HT1080 (cell line): ENCODE data around the gene RUBCNL. TPM values are rescaled to one million over a fixed set of nuclear protein-coding genes. Genes with fewer than 3 reads are reported as not detected.
"Not testable (repeated sequence)": the region's sequence is repeated elsewhere in the genome, so short reads cannot be mapped to it uniquely, and the experiment has no call there.

Source experiments
- DNase-seq: peaks from one replicate; pipeline ENCODE4 v3.0.0-alpha.2; 2015; ENCODE audit warnings: low read depth
- polyA plus RNA-seq, 2 experiments: library from polyadenylated mRNA; depleted of rRNA; stranded (reverse); fragments of >200 nt; gene quantifications; 2 replicates each; pipeline ENCODE4 v1.2.3, GENCODE V29; 2015
- total RNA-seq: library from RNA; depleted of rRNA; stranded (reverse); fragments of >200 nt; shearing (Covaris generic); gene quantifications from 2 replicates; pipeline ENCODE4 v1.2.3, GENCODE V29; 2014; rRNA removed

The RUBCNL gene
- 0.11 TPM in 1 of 2 replicates, not detected in the other for total RNA-seq
- 0.07 and 0.13 TPM in 2 replicates for polyA plus RNA-seq (2015; cell fraction: cytosol; rRNA removed)
- not detected in 2 replicates for polyA plus RNA-seq (2015; cell fraction: nucleus; rRNA removed)

GRCh38 chr13:46387064-46387851 is at the start of gene RUBCNL:
TSS of gene RUBCNL (minus strand) at chr13:46387252. CDS start at chr13:46372475, 14,777 bp downstream.
- DNase-seq: peak; percentile 44

DNA sequence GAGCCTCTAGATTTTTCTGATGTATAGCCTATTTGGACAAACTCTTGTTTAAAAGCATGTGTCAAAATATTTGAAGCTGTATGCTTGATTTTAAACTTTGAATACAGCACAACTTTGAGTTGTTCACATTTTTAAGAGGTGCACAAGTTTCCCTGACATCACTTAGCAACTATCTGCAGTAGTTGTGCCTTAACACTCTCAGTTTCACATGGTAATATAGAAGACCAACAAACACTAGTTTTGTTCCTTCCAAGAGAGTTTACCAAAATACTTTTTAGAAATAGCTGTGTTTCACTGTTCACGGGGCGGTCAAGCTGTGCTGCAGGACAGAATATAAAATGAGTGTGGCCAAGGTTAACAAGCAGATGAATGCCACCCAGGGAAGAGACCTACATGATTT is 42.5 kb upstream of the RUBCNL start:
- not testable (repeated sequence) for DNase-seq

DNA sequence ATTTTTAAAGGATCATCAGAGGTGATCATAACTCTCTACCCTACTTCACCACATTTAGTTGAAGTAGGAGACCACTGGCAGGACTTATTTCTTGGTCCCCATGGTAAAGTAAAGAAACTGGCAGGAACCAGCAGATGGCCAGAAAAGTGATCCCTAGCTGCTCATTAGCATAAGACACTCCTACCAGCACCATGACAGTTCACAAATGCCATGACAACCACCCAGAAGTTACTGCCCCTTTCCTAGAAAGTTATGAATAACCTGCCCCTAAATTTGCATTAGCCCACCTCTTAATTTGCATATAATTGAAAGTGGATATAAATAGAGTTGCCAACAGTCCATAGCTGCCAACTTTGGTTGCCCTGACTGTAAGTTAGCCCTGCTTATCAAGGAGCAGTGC is 18.4 kb upstream of the RUBCNL start:
- no peak for DNase-seq

- DNase-seq: no peak
These were observed 17.7 kb upstream of the RUBCNL start for GRCh38 chr13:46404733-46405100.

- no peak for DNase-seq
These were observed 17.0 kb upstream of the RUBCNL start for GRCh38 chr13:46403851-46404732.

DNA sequence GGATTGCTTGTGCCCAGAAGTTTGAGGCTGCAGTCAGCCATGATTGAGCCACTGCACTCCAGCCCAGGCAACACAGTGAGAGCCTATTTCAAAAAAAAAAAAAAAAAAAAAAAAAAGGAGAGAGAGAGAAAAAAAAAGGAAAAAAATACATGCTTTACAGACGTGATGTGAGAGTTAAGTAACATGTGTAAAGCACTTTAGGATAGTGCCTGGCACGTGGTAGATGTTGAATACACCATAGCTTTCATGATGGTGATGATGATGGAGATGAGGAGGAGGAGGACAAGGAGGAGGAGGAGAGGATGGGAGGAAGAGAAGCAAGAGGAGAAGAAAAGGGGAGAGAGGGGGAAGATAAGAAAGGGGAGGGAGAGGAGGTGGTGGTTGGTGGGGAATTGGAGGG is 15.1 kb upstream of the RUBCNL start:
- no peak for DNase-seq

GRCh38 chr13:46401432-46401831 is 14.4 kb upstream of the RUBCNL start:
- no peak for DNase-seq

DNA sequence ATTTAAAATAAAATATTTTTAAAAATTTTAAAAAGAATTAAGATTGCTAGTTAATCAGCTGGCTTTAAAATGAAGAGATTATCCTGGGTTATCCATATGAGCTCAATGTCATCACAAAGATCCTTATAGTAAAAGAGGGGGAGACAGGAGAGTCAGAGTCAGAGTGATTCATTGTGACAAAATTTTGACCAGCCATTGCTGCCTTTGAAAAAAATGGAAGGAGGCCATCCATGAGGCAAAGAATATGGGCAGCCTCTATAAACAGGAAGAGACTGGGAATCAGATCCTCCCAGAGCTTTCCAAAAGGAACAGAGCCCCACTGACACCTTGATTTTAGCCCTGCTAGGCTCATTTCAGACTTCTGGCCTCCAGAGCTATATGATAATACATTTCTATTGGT is 9.3 kb upstream of the RUBCNL start:
- peak; percentile 37 for DNase-seq

DNA sequence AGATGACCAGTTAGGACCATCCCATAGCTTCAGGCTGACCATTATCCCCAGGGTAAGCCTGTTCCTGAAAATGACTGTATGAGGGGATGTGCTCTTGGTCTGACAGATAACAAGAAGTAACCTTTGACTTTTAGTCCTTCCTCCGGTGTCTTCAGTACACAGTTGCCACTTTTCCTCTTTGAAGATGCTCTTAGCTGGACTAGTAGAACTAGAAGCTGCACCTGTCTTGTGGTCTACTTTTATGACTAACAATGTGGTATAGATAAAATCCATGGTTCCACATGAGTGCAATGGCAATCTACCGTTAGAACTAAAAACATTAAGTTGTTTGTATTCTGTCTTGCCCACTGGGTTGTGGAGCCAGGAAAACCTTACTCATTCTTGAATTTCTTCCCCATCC is 5.9 kb upstream of the RUBCNL start:
- no peak for DNase-seq

GRCh38 chr13:46389457-46390451 is 2.7 kb upstream of the RUBCNL start:
- DNase-seq: peak; percentile 52

- DNase-seq: no peak
These were observed 1.8 kb upstream of the RUBCNL start for GRCh38 chr13:46388846-46389245.

DNA sequence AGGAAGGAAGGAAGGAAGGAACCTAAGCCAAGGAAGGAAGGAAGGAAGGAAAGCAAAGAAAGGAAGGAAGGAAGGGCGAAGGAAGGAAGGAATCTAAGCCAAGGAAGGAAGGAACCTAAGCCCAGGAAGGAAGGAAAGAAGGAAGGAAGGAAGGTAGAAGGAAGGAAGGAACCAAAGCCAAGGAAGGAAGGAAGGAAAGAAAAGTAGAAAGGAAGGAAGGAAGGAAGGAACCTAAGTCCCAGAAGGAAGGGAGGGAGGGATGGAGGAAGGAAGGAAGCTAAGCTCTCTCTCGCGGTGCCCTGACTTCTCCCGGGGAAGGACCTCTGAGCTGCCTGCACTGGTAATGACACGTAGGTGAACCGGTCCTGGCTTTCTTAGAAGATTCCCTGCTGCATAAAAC is 1.3 kb upstream of the RUBCNL start:
- no peak for DNase-seq

DNA sequence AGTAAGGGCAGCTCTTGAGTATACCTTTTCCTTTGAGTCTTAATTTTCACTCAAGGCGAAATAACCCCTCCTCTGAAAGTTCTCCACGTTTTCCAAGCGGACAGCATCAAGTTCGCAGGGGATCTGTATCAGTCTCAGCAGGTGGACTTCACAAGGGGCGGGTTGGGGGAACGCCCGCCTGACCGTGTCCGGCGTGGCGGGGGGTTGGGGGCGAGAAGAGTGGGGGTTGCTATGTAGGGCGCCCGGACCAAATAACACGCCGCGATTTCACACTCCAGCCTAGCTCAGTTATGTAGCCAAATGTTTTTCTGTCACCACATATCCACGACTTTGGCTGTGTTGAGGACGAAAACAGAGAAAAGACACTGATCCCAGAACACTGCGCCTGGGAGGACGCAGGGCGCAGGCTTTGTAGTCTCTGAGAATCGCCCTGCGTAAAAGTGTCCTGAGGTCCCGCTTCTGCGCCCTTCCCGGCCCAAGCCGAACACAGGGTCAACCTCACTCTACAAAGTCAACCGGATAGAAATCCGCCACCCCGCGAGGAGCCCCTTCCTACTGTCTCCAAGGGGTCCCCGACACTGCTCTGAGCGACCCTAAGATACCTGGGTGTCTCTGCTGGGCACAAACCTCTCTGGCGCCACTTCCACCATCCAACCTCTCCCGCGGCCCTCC is 524 bp downstream of the RUBCNL start:
- DNase-seq: no peak

GRCh38 chr13:46385946-46386345 is 1.1 kb downstream of the RUBCNL start:
- DNase-seq: no peak

DNA sequence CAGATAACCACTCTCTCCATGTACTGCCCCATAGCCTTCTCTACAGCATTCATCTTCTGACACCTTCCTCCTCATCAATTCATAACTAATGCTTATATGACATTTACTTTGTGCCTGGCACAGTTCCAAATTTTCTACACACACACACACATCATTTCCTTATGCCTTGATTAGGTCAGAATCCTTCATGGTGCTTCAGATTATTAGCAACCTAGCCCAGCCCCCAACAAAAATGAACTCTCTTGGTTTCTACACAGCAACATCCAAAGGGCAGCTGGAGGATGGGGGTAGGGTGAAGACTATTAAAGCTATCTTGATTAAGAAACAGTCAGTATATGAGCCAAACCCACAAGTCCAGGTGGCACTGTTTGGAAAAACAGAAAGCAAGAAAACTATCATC is 3.7 kb downstream of the RUBCNL start:
- no peak for DNase-seq

DNA sequence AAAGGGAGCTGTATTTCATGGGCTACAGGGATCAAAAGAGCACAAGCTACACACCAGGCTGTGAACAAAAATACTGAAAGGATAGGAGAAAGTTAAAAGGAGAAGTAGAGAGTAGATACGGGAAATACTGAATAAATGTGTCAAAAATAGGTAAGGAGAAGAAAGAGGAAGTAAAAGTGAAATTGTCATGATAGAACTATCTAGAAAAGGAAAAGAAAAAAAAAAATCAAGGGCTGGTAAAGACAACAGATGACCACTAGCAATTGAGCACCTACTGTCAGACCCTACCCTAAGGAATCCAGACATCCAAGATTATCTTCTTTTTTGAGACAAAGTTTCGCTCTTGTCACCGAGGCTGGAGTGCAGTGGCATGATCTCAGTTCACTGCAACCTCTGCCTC is 4.8 kb downstream of the RUBCNL start:
- no peak for DNase-seq

DNA sequence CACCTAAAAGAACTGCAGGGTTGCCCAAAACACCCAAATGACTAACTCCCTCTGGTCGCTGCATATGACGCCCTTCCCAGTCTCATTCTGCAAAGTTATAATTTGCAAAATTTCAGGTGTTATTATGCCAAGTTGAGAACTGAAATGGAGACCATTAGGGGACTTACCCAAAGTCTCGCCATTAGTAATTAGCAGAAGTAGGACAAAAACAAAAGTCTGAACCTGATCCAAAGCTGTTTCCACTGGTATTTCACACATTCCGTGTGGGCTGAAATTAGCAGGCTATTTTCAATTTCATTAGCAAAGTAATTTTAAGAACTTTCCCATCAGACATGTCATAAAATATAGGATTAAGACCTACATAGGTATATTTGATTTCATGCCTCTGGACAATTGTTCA is 6.8 kb downstream of the RUBCNL start:
- DNase-seq: no peak

DNA sequence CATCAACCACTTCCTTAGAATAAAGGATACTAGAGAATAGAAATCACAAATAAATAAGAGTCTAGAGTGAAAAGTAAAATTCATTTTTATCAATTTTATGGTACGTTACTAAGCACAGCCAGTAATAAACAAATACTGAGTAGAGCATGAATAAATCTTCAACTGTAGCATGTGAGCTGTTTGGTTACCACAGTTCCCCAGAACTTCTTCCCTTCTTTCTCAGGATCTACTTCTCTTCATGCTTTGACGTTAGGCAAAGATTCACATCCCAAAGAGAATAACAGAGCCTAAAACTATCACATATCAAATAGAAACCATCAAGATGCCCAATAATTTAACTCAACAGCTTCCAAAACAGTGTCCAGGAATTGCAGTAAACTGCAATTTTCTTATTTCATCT is 7.4 kb downstream of the RUBCNL start:
- DNase-seq: no peak

GRCh38 chr13:46378411-46378810 is 8.6 kb downstream of the RUBCNL start:
- no peak for DNase-seq

DNA sequence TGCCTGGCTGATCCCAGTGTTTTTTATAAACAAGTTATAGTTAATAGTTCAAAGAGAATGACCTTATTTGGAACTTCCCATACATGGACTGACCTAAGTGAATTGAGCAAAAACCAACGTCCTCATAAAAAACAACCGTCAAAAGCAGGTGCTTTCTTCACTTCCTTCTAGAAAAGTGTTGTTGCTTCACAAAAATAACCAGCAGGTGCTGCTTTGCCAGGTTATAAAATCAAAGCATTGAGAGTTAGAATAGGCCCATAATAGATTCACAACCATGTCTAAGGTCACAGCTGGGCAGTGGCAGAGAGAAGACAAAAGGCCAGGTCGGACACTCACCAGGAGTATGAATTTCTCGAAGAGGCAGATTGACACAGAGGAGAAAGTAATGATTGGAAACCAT is 9.5 kb downstream of the RUBCNL start:
- DNase-seq: no peak

GRCh38 chr13:46374710-46375109 is 12.3 kb downstream of the RUBCNL start:
- DNase-seq: peak; percentile 23
